IPS-20b (cell line): ENCODE results near the gene SOWAHB.

Experiments used
- H3K27ac ChIP-seq: one replicate; pipeline ENCODE4 v1.5.1; 2013; ENCODE audit warnings: low read length
- H3K27me3 ChIP-seq: 2 replicates; pipeline ENCODE4 v1.6.1; 2013; ENCODE audit warnings: mild to moderate bottlenecking, low read length, inconsistent platforms; ENCODE audit not compliant: insufficient read depth
- H3K36me3 ChIP-seq: 2 replicates; pipeline ENCODE4 v1.6.1; 2013; ENCODE audit warnings: low read depth, mild to moderate bottlenecking, inconsistent platforms, low read length, moderate library complexity; ENCODE audit not compliant: insufficient read depth
- H3K4me1 ChIP-seq: 2 replicates; pipeline ENCODE4 v1.6.1; 2013; ENCODE audit warnings: mild to moderate bottlenecking, control low read depth, inconsistent platforms, low read length, moderate library complexity; ENCODE audit not compliant: insufficient read depth
- H3K4me3 ChIP-seq: 2 replicates; pipeline ENCODE4 v1.5.1; 2013; ENCODE audit warnings: mild to moderate bottlenecking, low read length, inconsistent platforms
- H3K9ac ChIP-seq: 2 replicates; pipeline ENCODE4 v1.6.1; 2013; ENCODE audit warnings: low read depth, mild to moderate bottlenecking, inconsistent platforms, low read length, moderate library complexity
- H3K9me3 ChIP-seq: 2 replicates; pipeline ENCODE4 v1.6.1; 2013; ENCODE audit warnings: mild to moderate bottlenecking, low read depth, low read length, inconsistent platforms; ENCODE audit not compliant: insufficient read depth

The SOWAHB gene

DNA sequence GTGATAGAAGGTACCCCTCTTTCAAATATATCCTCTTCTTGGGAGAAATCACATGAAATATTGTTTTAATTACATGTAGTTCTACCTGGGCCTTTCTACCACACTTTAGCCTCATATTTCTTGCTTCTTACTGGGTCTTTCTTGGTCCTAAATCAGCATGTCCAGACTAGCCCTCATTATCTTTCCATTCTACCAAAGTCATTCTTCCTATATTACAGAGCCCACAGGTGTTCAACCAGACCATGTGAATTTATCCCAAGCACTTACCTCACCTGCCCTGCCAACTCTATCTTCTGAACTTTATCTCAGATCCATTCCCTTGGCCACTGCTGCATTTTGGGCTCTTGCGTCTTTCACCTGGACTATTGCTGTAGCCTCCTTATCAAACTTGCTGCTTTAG is 11.8 kb upstream of the SOWAHB start:
- no peak overlapping the region for H3K27ac ChIP-seq
- no peak overlapping the region for H3K9ac ChIP-seq
- no peak overlapping the region for H3K4me3 ChIP-seq
- H3K36me3 ChIP-seq: no peaks in the 10 kb centered on the region
- no peaks in the 10 kb centered on the region for H3K27me3 ChIP-seq
- H3K9me3 ChIP-seq: 0 out of 2 replicates have a peak, but pooled peaks cover 7% of the 10 kb centered on the region
- H3K4me1 ChIP-seq: no peaks in the 10 kb centered on the region

DNA sequence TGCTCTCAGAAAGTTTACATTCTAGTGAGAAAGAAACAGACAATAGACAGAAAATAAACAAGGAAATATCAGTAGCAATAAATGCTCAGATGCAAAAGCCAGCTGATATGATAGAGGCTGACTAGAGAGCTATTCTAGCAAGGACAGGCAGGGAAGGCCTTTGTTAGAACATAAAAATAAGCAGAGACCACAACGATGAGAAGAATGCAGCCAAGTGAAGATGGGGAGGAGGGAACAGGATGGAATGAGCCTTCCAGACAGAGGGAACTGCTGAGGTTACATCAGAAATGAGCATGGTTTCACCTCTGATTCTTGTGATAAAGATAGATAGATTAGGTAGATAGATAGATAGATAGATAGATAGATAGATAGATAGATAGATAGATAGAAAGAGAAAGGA is 7.6 kb upstream of the SOWAHB start:
- no peak overlapping the region for H3K4me3 ChIP-seq
- H3K27ac ChIP-seq: no peak overlapping the region
- H3K9ac ChIP-seq: no peak overlapping the region
- no peaks in the 10 kb centered on the region for H3K4me1 ChIP-seq
- no peaks in the 10 kb centered on the region for H3K36me3 ChIP-seq
- 0 out of 2 replicates have a peak, but pooled peaks cover 7% of the 10 kb centered on the region for H3K9me3 ChIP-seq
- H3K27me3 ChIP-seq: peaks cover 10% of the 10 kb centered on the region

DNA sequence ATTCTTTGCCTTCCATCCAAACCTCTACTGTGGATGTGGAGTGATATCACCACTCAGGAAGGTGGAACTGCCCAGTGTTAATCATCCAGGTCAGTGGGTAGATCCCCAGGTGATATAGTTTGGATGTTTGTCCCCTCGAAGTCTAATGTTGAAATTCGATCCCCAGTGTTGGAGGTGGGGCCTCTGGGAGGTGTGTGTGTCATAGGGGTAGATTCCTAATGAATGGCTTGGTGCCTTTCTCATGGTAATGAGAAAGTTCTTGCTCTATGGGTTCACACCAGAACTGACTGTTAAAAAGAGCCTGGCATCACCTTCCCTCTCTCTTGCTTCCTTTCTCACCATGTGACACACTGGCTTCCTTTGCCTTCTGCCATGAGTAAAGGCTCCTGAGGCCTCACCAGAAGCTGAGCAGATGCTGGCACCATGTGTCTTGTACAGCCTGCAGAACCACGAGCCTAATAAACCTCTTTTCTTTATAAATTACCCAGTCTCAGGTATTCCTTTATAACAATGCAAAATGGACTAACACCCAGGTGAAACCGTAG is 6.8 kb upstream of the SOWAHB start:
- H3K27me3 ChIP-seq: peaks cover 16% of the 10 kb centered on the region

GRCh38 chr4:76902233-76902890 is 4.4 kb upstream of the SOWAHB start:
- H3K9me3 ChIP-seq: 0 out of 2 replicates have a peak, but pooled peaks cover 7% of the 10 kb centered on the region
- peaks cover 40% of the 10 kb centered on the region for H3K27me3 ChIP-seq
- no peak overlapping the region for H3K9ac ChIP-seq
- peaks cover 5% of the 10 kb centered on the region for H3K4me1 ChIP-seq
- no peak overlapping the region for H3K4me3 ChIP-seq
- H3K36me3 ChIP-seq: no peaks in the 10 kb centered on the region
- no peak overlapping the region for H3K27ac ChIP-seq

More for the DNA sequence above, 6.8 kb upstream of the SOWAHB start:
- H3K27ac ChIP-seq: no peak overlapping the region
- H3K9ac ChIP-seq: no peak overlapping the region
- 0 out of 2 replicates have a peak, but pooled peaks cover 7% of the 10 kb centered on the region for H3K9me3 ChIP-seq
- H3K4me3 ChIP-seq: no peak overlapping the region
- no peaks in the 10 kb centered on the region for H3K36me3 ChIP-seq
- H3K4me1 ChIP-seq: no peaks in the 10 kb centered on the region

GRCh38 chr4:76898949-76899645 is 1.2 kb upstream of the SOWAHB start:
- H3K4me1 ChIP-seq: peaks cover 5% of the 10 kb centered on the region
- H3K27ac ChIP-seq: no peak overlapping the region
- H3K27me3 ChIP-seq: peaks cover 72% of the 10 kb centered on the region
- no peaks in the 10 kb centered on the region for H3K9me3 ChIP-seq
- peak overlapping the region; percentile 67 for H3K4me3 ChIP-seq
- H3K36me3 ChIP-seq: no peaks in the 10 kb centered on the region
- no peak overlapping the region for H3K9ac ChIP-seq

- no peaks in the 10 kb centered on the region for H3K36me3 ChIP-seq
- H3K4me3 ChIP-seq: peak overlapping the region; percentile 67
- no peak overlapping the region for H3K27ac ChIP-seq
- no peak overlapping the region for H3K9ac ChIP-seq
- H3K4me1 ChIP-seq: peaks cover 5% of the 10 kb centered on the region
- H3K9me3 ChIP-seq: no peaks in the 10 kb centered on the region
- H3K27me3 ChIP-seq: peaks cover 73% of the 10 kb centered on the region
Measured at GRCh38 chr4:76898385-76898692, 395 bp upstream of the SOWAHB start.

DNA sequence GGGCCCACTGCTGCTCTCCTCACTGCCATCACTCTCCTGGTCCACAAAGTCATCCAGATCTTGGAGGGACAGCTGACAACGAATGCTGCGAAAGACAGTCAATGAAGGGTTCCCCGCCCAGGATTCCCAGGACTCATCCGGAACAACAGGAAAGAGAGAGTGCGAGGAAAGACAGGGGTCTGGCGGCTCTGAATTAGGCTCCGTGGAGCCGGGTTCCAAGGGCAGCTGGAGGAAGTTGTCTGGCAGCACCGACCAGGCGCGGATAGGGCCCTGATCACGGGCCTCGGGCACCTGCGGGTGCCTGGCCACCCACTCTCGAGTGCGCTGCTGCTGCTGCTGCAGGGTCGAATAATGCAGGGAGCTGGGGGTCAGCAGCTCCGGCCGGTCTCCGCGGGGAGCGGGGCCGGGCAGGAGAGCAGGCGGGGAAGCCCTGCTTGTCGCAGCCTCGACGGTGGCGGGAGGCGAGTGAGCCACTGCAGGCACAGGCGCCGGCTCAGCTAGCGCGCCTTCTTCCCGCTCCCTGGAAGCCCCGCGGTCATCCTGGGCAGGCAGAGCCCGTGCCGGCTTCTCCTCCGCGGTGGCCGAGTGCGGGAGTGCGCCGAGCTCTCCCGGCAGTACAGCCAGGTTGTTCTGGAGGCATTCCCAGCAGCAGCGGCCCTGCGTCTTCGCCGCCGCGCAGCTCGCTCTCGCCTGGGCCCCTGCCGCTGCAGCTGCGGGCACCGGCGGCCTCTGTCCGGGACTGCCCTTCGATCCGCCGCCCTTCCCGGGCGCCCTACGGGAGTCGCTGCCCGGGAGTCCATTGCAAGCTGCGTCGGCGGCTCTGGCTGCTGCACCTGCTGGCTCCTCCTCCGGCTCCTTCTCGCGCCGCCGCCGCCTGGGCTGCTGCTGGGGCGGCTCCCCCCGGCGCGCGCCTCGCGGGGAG is 1.1 kb downstream of the SOWAHB start:
- no peak overlapping the region for H3K27ac ChIP-seq
- H3K4me3 ChIP-seq: peak overlapping the region; percentile 67
- no peaks in the 10 kb centered on the region for H3K36me3 ChIP-seq
- peaks cover 68% of the 10 kb centered on the region for H3K27me3 ChIP-seq
- H3K9me3 ChIP-seq: no peaks in the 10 kb centered on the region
- H3K9ac ChIP-seq: no peak overlapping the region
- peaks cover 5% of the 10 kb centered on the region for H3K4me1 ChIP-seq

GRCh38 chr4:76896048-76896447 is 1.9 kb downstream of the SOWAHB start:
- Histone ChIP-seq H3K9me3 (no peaks in the 10 kb centered on the region), H3K27ac (no peak overlapping the region), H3K27me3 (peaks cover 63% of the 10 kb centered on the region), H3K4me3 (no peak overlapping the region), H3K9ac (no peak overlapping the region), H3K4me1 (peaks cover 5% of the 10 kb centered on the region), H3K36me3 (no peaks in the 10 kb centered on the region)

DNA sequence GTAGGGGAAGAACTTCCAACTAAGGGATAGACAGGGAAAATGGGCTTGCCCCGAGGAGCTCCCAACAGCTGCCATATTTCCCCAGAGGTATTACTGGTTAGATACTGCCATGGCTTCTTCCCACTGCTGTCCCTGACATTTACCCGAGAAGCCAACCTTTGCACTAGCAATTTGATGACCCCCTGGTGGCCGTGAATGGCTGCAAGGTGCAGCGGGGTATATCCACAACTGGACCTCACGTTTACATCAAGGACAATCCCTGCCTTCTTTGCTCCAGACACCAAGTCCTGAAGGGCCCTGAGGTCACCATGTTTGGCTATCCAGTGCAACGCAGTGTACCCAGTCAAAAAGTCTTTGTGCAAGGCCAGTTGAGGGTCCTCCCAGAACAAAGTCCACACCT is 2.3 kb downstream of the SOWAHB start:
- no peak overlapping the region for H3K4me3 ChIP-seq
- H3K9ac ChIP-seq: no peak overlapping the region
- H3K27me3 ChIP-seq: peaks cover 63% of the 10 kb centered on the region
- H3K9me3 ChIP-seq: no peaks in the 10 kb centered on the region
- H3K27ac ChIP-seq: no peak overlapping the region
- H3K4me1 ChIP-seq: peaks cover 5% of the 10 kb centered on the region
- H3K36me3 ChIP-seq: no peaks in the 10 kb centered on the region

- H3K9ac ChIP-seq: no peak overlapping the region
- peaks cover 57% of the 10 kb centered on the region for H3K27me3 ChIP-seq
- peaks cover 5% of the 10 kb centered on the region for H3K4me1 ChIP-seq
- H3K36me3 ChIP-seq: no peaks in the 10 kb centered on the region
- no peaks in the 10 kb centered on the region for H3K9me3 ChIP-seq
- no peak overlapping the region for H3K4me3 ChIP-seq
- H3K27ac ChIP-seq: no peak overlapping the region
Measured at GRCh38 chr4:76894537-76895255, 3.2 kb downstream of the SOWAHB start.

DNA sequence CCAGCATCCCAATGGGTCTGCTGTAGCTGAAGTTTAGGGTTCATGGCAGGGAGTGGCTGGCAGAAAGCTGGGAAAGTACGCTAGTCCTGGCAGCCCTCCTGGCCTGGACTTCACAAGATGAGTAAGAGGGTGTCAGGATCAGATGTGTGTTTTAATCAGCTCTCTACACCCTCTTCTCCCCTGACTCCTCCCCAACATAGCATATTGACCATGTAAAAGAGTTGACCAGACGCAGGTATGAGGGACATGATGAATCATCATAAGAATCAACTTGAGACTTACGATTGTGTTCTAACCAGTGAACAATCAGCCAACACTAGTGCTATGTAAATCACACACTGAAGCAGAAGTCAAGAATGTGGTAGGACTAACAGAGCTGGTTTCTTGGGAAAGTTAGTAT is 5.3 kb downstream of the SOWAHB start:
- Histone ChIP-seq H3K36me3 (no peaks in the 10 kb centered on the region), H3K27me3 (peaks cover 36% of the 10 kb centered on the region), H3K9ac (no peak overlapping the region), H3K4me3 (no peak overlapping the region), H3K9me3 (no peaks in the 10 kb centered on the region), H3K4me1 (no peaks in the 10 kb centered on the region), H3K27ac (no peak overlapping the region)
